HG03442 (cell line): ENCODE data around the gene SLC16A13.
"Not testable (repeated sequence)": the region's sequence is repeated elsewhere in the genome, so short reads cannot be mapped to it uniquely, and the experiment has no call there.

Experiments used
- ATAC-seq: cut with Tn5 transposase; IDR thresholded peaks from one replicate; pipeline ENCODE4 v1.9.1; 2021; ENCODE audit warnings: mild to moderate bottlenecking, moderate library complexity; ENCODE audit not compliant: unreplicated experiment

Gene SLC16A13

GRCh38 chr17:7035591-7036368, at the start of gene SLC16A13:
Gene SLC16A13, plus strand, starts transcription at chr17:7036015. Its CDS starts 368 bp downstream, at chr17:7036383.
- ATAC-seq, result peak; percentile 85

- ATAC-seq, result no peak
These were observed 49.1 kb upstream of the SLC16A13 start for GRCh38 chr17:6986676-6987075.

- no peak for ATAC-seq
These were observed 46.0 kb upstream of the SLC16A13 start for GRCh38 chr17:6989779-6990178.

- ATAC-seq, result not testable (repeated sequence)
These were observed 42.2 kb upstream of the SLC16A13 start for GRCh38 chr17:6993613-6994056.

- ATAC-seq, result no peak
These were observed 41.7 kb upstream of the SLC16A13 start for GRCh38 chr17:6994118-6994598.

- ATAC-seq, result no peak
These were observed 41.1 kb upstream of the SLC16A13 start for GRCh38 chr17:6994666-6995256.

GRCh38 chr17:6995500-6996255, 40.1 kb upstream of the SLC16A13 start, which contains the start of gene ALOX12:
Gene ALOX12, plus strand, starts transcription at chr17:6996049. Its CDS starts 69 bp downstream, at chr17:6996118.
- no peak for ATAC-seq

GRCh38 chr17:6996256-6997011, 39.4 kb upstream of the SLC16A13 start:
- ATAC-seq, result no peak

- ATAC-seq, result no peak
These were observed 38.6 kb upstream of the SLC16A13 start for GRCh38 chr17:6997171-6997570.

GRCh38 chr17:6998855-6999508, 36.8 kb upstream of the SLC16A13 start:
- ATAC-seq, result no peak

- no peak for ATAC-seq
These were observed 34.4 kb upstream of the SLC16A13 start for GRCh38 chr17:7001318-7001961.

GRCh38 chr17:7002288-7003047, 33.3 kb upstream of the SLC16A13 start:
- ATAC-seq, result no peak

- ATAC-seq, result no peak
These were observed 32.1 kb upstream of the SLC16A13 start for GRCh38 chr17:7003745-7004144.

- ATAC-seq, result no peak
These were observed 31.2 kb upstream of the SLC16A13 start for GRCh38 chr17:7004398-7005253.

GRCh38 chr17:7005716-7006115, 30.1 kb upstream of the SLC16A13 start:
- no peak for ATAC-seq

- ATAC-seq, result no peak
These were observed 28.7 kb upstream of the SLC16A13 start for GRCh38 chr17:7007143-7007542.

GRCh38 chr17:7010523-7010922, 25.3 kb upstream of the SLC16A13 start:
- no peak for ATAC-seq

GRCh38 chr17:7011415-7011814, 24.4 kb upstream of the SLC16A13 start:
- ATAC-seq, result no peak
